Measurements from ENCODE around the gene BATF2.
"Not testable (repeated sequence)": the region's sequence is repeated elsewhere in the genome, so short reads cannot be mapped to it uniquely, and the experiment has no call there.

BATF2 gene, protein sequence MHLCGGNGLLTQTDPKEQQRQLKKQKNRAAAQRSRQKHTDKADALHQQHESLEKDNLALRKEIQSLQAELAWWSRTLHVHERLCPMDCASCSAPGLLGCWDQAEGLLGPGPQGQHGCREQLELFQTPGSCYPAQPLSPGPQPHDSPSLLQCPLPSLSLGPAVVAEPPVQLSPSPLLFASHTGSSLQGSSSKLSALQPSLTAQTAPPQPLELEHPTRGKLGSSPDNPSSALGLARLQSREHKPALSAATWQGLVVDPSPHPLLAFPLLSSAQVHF

GRCh38 chr11:64996710-64997380 is at the start of gene BATF2:
Gene BATF2, minus strand, starts transcription at chr11:64996971. Its CDS starts 57 bp downstream, at chr11:64996914.
- DNase-seq = peak; percentile 22 to 29

- no peak for DNase-seq
Measured at GRCh38 chr11:65045728-65046127, 49.0 kb upstream of the BATF2 start.

GRCh38 chr11:65045061-65045460 is 48.3 kb upstream of the BATF2 start:
- no peak for DNase-seq

GRCh38 chr11:65043881-65044501 is 47.2 kb upstream of the BATF2 start:
- peak; percentile 34 to 47 for DNase-seq

DNA sequence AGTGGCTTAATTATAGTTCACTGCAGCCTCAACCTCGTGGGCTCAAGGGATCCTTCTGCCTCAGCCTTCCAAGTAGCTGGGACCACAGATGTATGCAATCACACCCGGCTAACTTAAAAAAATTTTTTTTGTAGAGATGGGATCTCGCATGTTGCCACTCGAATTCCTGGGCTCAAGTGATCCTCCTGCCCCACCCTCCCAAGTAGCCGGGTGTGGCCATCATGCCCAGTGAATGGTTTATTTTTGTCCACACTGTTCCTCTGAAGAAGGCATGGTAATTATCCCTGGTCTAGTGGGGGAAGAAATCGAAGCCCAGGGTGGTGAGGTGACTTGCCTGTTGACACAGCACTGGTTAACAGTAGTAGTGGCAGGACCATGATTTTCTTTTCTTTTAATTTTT is 46.1 kb upstream of the BATF2 start:
- DNase-seq = no peak

DNA sequence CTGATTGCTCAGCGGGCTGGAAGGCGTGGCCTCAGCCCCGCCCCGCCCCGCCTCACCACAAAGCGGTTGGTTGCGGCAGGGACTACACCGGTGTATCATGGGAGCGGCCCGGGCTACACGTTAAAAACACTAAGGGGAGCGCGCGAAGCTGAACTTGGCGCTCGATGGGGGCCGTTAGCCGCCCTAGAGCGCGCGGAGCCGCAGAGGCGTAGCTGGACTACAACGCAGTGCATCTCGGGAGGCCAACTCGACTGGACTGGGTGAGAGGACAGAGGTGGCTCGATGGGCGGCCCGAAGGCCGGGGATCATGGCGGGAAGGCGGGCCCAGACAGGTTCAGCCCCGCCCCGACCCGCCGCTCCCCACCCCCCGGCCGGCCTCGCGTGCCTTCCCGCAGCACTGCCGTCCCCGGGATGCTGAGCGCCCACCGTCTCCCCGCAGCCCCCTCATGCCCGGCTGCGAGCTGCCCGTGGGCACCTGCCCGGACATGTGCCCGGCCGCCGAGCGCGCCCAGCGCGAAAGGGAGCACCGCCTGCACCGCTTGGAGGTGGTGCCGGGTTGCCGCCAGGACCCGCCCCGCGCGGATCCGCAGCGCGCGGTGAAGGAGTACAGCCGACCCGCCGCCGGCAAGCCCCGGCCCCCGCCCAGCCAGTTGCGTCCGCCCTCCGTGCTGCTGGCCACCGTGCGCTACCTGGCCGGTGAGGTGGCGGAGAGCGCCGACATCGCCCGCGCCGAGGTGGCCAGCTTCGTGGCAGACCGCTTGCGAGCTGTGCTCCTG is 44.3 kb upstream of the BATF2 start, which contains the start of gene SAC3D1:
TSS of gene SAC3D1 (plus strand) at position 364 of the 776 bp plus-strand sequence. CDS start at position 447, 83 bp downstream.
- DNase-seq = peak; percentile 95 to 96

DNA sequence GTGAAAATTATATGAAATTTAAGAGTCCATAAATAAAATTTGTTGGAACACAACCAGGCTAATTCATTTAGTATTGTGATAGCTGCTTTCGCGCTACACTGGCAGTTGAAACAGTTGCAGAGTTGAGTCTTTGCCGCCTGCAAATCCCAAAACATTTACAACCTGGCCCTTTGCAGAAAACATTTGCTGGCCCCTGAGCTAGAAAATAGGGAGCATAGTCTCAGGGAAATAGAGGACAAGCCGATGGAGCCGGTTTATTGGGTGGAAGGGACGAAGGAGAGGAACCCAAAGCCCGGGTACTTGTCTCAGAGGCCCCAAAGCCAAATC is 43.7 kb upstream of the BATF2 start:
- no peak for DNase-seq

DNA sequence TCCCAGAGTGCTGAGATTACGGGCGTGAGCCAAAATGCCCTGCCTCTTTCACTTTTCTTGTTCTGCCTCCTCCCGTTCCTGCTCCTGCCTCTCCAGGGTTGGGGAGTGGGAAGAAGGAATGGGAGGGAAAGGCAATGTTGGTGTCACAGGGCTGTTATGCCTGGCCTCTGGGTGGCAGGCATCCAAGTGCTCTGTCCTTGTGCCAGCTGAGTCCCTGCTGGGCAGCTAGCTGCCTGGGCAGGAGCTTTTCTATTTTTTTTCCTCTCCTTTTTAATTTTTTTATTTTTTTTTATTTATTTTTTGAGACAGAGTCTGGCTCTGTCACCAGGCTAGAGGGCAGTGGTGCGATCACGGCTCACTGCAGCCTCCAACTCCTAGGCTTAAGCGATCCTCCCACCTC is 40.2 kb upstream of the BATF2 start:
- DNase-seq = no peak

GRCh38 chr11:65035579-65035978 is 38.8 kb upstream of the BATF2 start:
- no peak for DNase-seq

GRCh38 chr11:65034423-65034822 is 37.7 kb upstream of the BATF2 start:
- DNase-seq = no peak

GRCh38 chr11:65032216-65032615 is 35.4 kb upstream of the BATF2 start:
- DNase-seq = no peak

- peak; percentile 90 to 96 for DNase-seq
Measured at GRCh38 chr11:65027213-65028067, 30.7 kb upstream of the BATF2 start, which contains the start of gene SNX15. Gene SNX15, plus strand, starts transcription at chr11:65027439. Its CDS starts 99 bp downstream, at chr11:65027538.

DNA sequence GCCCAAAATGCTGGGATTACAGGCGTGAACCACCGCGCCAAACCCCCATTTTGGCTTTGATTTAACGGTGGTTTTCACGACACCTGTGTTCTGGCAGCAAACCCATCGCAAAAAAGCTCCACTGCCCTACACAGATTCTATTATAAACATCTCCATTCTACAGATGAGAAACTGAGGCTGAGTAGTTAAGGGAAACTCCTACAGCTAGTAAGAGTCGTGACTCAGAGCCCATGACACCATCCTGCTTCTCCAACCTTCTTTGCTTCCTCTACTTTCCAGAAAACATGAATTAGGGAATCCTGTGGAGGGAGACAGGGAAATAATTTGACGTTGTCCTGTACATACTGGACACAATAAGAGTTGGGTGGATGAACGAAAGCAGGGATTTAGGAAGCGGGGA is 30.0 kb upstream of the BATF2 start:
- DNase-seq = no peak

GRCh38 chr11:65023502-65023901 is 26.7 kb upstream of the BATF2 start:
- DNase-seq = not testable (repeated sequence)

- no peak for DNase-seq
Measured at GRCh38 chr11:65021509-65021908, 24.7 kb upstream of the BATF2 start.

GRCh38 chr11:65021003-65021402 is 24.2 kb upstream of the BATF2 start:
- no peak for DNase-seq

DNA sequence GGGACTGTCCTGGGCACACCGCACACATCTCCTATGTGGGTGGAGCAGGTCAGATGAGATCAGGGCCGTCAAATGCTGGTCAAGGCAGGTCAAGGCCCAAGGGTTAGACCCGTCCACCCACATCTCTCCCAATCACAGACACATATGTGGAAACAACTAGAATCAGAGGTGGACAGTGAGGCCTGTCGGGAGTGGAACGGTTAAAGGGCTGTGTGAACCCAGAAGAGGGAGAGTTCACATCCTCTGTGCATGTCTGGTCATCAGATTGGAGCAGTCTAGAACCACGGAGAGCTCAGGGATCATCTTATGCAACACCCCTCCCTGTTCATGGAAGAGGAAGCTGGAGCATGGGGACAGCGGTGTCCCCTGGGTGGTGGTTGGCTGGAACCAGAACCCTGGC is 23.1 kb upstream of the BATF2 start:
- no peak for DNase-seq

- DNase-seq = no peak
Measured at GRCh38 chr11:65017937-65018336, 21.2 kb upstream of the BATF2 start.

DNA sequence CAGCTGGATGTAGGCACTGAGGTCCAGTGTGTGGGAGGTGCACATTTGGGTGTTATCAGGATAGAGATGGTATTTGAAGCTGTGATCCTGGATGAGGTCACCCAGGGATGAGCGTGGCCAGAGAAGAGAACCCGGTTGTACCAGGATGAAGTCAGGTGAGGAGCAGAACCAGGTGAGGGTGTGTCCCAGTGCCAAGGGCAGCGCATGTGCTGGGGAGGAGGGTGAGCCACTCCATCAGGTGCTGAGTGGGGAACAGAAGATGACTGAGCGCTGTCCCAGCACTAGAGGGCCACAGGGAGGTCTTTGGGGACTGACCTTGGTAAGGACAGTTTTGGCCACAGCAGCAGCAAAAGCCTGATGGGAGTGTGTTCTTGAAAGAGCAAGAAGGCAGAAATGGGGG is 19.9 kb upstream of the BATF2 start:
- no peak for DNase-seq

DNA sequence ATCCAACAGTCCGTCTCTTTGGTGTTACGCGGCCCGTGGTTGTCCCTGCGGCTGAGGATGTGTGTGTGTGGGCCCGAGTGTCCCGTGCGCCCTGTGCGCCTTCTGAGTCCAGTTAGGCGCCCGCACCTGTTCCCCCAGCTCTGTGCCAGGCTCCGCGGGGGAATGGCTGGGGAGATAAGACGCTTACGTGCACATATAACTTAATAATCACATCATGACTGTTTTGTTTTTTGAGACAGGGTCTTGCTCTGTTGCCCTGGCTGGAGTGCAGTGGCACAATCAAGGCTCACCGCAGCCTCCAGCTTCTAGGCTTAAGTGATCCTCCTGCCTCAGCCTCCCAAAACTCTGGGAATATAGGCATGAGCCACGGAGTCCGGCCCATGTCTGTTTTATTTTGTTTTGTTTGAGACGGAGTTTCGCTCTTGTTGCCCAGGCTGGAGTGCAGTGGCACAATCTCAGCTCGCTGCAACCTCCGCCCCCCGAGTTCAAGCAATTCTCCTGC is 18.0 kb upstream of the BATF2 start:
- DNase-seq = peak in 1 of 2 experiments; percentile 20

GRCh38 chr11:65013888-65014725 is 17.3 kb upstream of the BATF2 start, which contains the start of gene ARL2:
Gene ARL2, plus strand, starts transcription at chr11:65014160. Its CDS starts 48 bp downstream, at chr11:65014208.
- DNase-seq = peak; percentile 66 to 79
